DMS114 treated with DMSO at 0.1 percent for 48 hours (cell line): ENCODE measurements around the gene CHCT1.
A peak's percentile ranks its signal among the peaks of the same experiment; 100 is the strongest.
"Not testable (repeated sequence)": the region's sequence is repeated elsewhere in the genome, so short reads cannot be mapped to it uniquely, and the experiment has no call there.

Experiments used
- DNase-seq: peaks from one replicate; lab custom pipeline; 2025; ENCODE audit not compliant: unreplicated experiment; lab: John Stamatoyannopoulos, UW

The CHCT1 gene

GRCh38 chr17:60398227-60398959 lies 23.9 kb upstream of the CHCT1 start:
- no peak for DNase-seq

GRCh38 chr17:60401819-60402218 lies 20.5 kb upstream of the CHCT1 start:
- no peak for DNase-seq

DNA sequence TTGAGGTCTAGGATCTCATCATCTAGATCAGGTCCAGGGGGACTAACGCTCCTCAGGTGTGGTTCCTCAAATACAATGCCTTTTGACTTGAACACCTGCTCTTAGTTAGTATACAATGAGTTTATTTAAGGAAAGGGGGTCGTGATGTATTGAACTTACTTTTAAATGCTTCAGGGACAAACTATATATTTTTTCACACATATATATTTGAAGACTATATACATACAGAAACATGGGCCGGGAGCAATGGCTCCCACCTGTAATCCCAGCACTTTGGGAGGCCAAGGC lies 18.8 kb upstream of the CHCT1 start:
- no peak for DNase-seq

- DNase-seq = no peak
These were observed 18.3 kb upstream of the CHCT1 start for GRCh38 chr17:60403962-60404361.

DNA sequence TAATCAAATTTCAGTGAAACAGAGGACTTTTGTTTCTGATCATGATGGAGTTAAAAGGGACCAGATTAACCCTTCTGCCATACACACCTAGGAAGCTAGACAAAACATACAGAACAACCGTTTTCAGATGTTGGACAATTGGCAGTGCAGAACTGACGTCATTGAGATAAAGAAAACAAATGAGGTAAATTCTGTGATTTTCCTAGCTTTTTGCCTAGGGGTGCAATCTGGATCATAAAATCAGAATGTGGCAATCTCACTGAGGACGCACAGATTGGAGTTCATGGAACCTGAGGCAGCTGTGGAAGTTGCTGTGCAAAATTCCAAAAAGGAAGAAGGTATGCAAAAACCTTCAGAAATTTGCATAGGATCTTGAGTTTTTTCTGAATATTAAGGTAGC lies 15.4 kb upstream of the CHCT1 start:
- no peak for DNase-seq

DNA sequence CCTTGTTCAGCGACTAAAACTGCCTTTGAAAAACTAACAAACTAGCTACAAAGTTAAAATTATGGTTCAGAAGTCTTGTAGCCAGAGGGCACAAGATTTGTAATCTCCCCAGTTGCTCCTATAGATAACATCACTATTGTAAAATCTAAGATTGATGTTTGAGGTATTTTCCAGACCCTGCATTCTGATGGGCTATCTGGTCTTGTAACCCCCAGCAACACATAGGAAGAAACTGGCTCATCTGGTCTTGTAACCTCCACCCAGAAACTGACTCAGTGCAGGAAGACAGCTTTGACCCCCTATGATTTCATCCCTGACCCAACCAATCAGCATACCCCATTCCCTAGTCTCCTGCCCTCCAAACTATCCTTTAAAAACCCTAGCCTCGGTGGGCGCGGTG lies 12.3 kb upstream of the CHCT1 start:
- DNase-seq = no peak

DNA sequence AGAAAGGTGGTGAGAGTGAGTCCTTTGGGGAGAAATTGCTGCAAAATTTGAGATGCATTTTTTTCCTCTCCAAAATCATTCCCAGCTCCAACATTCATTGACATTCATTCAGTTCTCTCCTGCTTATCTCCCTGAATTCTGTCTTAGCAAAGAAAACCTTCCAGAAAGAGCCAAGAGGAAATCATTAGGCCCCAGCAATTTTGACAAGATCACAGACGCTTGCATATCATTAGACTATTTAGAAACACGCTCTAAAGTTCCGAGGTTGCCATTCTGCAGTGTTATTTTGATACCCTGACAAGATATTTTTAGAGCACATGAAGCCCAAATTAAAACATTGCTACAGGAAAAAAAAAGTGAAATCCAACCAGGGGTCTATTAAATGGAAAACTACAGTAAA lies 9.6 kb upstream of the CHCT1 start:
- DNase-seq = no peak

DNA sequence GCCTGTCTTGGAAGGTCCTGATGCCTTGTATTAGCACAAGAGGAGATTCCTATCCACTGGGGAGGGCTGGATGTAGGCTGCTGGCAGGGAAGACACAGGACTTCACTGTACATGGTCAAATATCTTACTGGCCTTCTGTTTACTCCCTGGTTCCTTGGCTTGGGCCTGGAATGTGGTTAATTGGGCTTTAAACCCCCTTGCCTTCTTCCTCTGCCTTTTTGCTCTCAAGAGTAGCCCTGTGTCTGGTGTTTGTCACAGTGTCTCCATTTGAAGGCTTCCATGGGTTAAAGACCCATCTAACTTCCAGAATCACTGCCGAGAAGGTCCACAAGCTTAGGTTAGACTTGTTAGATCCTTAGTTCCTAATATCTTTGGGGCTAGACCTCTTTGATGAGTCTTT lies 7.1 kb upstream of the CHCT1 start:
- no peak for DNase-seq

DNA sequence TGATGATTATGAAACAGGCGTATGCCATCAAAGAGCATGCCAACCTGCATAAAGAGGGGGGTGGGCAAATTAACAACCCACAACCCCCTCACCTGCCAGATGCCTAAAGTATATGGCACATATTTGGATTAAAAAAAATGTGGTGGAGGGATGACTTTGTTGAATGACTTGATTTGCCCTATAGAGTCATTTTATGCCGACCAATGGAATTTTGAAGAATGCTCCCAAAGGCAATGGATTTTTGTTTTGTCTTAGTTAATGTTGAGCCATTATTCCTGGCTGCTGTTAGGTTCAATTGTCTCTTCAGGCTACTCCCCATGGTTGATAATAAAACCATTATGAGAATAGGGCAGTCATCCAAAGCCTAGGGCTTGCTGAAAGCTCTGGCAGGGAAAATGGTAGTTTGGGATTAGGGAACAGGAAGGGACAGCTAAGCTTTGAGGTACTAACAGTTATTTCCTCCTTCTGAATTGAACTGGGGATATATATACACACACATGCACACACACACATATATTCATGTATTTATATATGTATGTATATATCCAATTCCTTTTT lies 5.8 kb upstream of the CHCT1 start:
- no peak for DNase-seq

GRCh38 chr17:60419003-60419402 lies 3.3 kb upstream of the CHCT1 start:
- DNase-seq = not testable (repeated sequence)

- not testable (repeated sequence) for DNase-seq
These were observed 2.4 kb upstream of the CHCT1 start for GRCh38 chr17:60419875-60420274.

DNA sequence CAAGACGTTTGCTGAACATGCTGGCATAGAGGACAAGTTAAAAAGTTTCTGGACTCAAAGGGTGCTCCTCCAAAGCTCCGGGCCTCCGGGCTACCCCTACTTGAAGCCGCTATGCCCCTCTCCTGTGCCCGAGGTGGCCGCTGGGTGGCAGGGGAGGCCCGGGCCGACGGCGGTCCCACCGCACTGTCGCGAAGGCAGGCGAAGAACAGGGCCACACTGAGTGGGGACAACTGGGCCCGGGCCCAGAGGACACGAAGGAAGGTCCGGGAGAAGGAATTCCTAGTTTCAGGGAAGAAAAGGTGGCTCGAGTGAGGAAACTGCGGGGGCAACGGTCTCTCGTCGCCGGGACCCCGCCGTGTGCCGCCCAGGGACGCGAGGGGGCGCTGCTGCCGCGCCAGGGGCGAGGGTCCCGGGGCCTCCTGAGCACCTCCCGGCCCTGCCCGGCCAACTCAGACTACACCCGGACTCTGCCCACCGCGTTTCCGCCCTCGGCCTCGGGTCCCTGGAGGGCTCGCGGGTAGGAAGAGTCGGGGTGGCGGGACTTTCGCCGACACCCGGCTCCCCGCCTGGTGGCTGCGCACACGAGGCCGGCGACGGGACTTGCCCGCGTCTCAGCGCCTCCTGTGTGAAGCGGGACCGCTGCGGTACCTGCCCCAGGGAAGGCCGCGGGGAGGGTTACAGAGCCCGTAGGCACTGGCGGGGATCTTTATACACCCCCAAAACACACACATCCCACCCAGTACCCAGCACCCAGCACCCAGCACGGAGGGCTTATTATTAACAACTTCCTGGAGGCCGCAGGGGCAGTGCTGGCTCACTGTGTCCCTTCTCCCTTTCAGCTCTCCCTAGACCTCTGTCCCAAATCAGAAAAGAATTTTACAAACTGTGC lies 772 bp upstream of the CHCT1 start:
- peak; percentile 75 for DNase-seq

GRCh38 chr17:60423865-60424264 lies 1.6 kb downstream of the CHCT1 start:
- no peak for DNase-seq

DNA sequence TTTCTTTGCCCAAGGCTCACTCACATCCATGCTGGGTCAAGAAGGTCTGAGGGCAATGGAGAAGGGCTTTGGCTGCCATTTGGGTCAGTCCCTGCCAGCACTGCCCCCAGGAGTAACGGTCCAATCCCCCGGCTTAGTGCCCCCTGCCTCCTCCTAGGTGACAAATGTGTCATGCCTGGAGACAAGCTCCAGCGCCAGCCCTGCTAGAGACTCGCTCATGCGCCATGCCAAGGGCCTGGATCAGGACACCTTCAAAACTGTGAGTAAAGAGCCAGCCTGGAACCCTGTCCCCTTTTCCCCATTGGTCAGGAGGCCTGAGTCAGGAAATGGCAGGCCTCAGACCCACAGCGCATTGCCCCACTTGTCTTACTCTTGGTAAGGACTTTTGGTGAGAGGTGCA lies 3.3 kb downstream of the CHCT1 start:
- no peak for DNase-seq

DNA sequence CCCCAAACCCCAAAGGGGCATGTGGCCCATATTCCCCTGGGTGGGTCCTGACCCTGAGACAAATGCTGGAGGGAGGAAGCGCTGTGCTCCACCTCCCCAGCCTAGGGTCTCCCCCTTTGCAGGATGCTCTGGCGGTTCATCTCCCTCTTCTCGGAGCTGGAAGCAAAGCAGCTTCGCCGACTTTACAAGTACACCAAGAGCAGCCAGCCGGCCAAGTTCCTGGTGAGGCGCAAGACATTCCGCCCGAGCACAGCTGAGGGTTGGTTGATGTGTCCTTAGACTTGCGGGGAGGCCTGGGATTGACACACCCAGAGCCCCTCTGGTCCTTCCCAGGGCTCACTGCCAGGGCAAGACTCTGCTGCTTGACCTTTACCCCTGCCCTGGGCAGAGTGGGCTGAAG lies 4.3 kb downstream of the CHCT1 start:
- no peak for DNase-seq

- DNase-seq = not testable (repeated sequence)
These were observed 6.2 kb downstream of the CHCT1 start for GRCh38 chr17:60428491-60428890.

GRCh38 chr17:60430561-60430960 lies 8.3 kb downstream of the CHCT1 start:
- DNase-seq = not testable (repeated sequence)

DNA sequence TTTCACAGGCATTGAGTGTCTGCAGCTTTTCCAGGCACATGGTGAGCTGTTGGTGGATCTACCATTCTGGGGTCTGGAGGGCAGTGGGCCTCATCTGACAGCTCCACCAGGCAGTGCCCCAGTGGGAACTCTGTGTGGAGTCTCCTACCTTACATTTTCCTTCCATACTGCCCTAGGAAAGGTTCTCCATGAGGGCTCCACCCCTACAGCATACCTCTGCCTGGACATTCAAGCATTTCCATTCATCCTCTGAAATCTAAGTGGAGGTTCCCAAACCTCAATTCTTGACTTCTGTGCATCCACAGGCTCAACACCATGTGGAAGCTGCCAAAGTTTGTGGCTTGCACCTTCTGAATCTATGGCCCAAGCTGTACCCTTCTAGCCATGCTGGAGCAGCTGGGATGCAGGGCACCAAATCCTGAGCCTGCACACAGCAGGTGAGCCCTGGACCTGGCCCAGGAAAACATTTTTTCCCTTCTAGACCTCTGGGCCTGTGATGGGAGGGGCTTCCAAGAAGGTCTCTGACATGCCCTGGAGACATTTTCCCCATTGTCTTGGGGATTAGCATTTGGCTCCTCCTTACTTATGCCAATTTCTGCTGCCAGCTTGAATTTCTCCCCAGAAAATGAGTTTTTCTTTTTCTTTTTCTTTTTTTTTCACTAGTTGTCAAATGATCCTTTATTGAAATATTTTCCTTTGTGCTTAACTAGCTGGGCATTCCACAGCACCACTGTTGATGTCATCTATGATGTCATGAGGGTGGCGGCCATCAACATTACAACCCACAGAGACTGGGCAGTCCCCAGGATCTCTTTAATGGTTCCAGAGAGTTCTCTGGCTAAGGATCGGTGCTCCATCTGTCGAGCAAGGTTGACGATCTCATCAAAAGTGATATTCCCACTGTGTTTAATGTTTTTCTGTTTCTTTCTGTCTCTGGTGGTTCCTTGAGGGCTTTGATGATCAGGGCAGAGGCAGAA lies 11.0 kb downstream of the CHCT1 start:
- not testable (repeated sequence) for DNase-seq

- peak; percentile 83 for DNase-seq
These were observed 13.2 kb downstream of the CHCT1 start for GRCh38 chr17:60435244-60436167.

- no peak for DNase-seq
These were observed 14.4 kb downstream of the CHCT1 start for GRCh38 chr17:60436676-60437075.
